Peyer's patch (tissue), 4 donors: ENCODE results near the gene BOD1.

Source experiments
- POLR2A ChIP-seq, 2 donors: fragments of 450-650 bp; IDR thresholded peaks; one replicate each; pipeline ENCODE4 v1.5.1; 2017; ENCODE audit warnings: antibody characterized with exemption in 2 of 2, mild to moderate bottlenecking in 2 of 2, moderate library complexity in 2 of 2
- TF ChIP-seq, protein P1 (sequence below), 6 experiments: fragments of 450-650 bp in 4 of 6; fragments of 200-600 bp in 2 of 6; sonication (generic) in 1 of 6; IDR thresholded peaks; one replicate each; pipeline ENCODE4 v1.5.1; 2017 to 2019; ENCODE audit warnings: antibody characterized with exemption in 6 of 6, mild to moderate bottlenecking in 3 of 6, moderate library complexity in 1 of 6

DNA sequence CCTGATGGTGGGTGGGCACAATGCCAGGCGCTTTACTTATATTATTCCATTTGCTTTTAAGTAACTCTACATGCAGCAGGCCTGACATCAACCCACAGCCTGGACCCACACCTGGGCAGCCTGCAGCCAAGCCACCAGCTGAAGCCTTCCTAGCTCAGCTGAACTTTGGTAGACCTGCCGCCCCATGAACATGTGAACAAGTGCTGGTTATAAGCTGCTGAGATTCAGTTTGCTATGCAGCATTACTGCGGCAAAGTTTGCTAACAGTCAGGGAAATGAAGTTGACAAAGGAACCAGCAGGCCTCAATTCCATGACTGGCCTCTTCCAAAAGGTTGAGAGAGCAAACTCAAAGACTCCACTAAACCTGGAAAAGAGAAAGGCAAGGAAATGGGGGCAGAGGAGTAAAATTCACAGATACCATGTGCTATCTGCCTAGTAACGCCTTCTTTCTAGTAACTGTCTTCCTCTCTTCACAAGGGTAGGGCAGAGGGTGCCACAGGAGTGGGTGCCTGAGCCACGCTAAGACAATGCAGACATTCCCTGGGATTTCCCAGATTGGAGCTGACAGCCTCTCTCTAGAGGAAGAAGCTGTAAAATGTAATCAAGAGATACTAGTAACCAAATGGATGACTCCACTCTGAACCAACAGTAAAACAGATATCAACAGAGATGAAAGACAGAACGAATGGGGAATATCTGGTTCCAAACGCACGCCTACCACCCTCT, 2.9 kb downstream of the BOD1 start:
- TF ChIP-seq, protein P1, sequence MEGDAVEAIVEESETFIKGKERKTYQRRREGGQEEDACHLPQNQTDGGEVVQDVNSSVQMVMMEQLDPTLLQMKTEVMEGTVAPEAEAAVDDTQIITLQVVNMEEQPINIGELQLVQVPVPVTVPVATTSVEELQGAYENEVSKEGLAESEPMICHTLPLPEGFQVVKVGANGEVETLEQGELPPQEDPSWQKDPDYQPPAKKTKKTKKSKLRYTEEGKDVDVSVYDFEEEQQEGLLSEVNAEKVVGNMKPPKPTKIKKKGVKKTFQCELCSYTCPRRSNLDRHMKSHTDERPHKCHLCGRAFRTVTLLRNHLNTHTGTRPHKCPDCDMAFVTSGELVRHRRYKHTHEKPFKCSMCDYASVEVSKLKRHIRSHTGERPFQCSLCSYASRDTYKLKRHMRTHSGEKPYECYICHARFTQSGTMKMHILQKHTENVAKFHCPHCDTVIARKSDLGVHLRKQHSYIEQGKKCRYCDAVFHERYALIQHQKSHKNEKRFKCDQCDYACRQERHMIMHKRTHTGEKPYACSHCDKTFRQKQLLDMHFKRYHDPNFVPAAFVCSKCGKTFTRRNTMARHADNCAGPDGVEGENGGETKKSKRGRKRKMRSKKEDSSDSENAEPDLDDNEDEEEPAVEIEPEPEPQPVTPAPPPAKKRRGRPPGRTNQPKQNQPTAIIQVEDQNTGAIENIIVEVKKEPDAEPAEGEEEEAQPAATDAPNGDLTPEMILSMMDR (IDR thresholded peaks at IDR 0.05), result no peak
- TF ChIP-seq POLR2A (IDR thresholded peaks at IDR 0.05), result no peak
